ENCODE data around the gene RAI1.

GRCh38 chr17:17819561-17819995 lies 138.3 kb downstream of the RAI1 start:
- TF ChIP-seq, protein P1, sequence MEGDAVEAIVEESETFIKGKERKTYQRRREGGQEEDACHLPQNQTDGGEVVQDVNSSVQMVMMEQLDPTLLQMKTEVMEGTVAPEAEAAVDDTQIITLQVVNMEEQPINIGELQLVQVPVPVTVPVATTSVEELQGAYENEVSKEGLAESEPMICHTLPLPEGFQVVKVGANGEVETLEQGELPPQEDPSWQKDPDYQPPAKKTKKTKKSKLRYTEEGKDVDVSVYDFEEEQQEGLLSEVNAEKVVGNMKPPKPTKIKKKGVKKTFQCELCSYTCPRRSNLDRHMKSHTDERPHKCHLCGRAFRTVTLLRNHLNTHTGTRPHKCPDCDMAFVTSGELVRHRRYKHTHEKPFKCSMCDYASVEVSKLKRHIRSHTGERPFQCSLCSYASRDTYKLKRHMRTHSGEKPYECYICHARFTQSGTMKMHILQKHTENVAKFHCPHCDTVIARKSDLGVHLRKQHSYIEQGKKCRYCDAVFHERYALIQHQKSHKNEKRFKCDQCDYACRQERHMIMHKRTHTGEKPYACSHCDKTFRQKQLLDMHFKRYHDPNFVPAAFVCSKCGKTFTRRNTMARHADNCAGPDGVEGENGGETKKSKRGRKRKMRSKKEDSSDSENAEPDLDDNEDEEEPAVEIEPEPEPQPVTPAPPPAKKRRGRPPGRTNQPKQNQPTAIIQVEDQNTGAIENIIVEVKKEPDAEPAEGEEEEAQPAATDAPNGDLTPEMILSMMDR (conservative IDR thresholded peaks at IDR 0.05; ENCODE audit: low read length) = no peak
- TF ChIP-seq EZH2phosphoT487 (IDR thresholded peaks at IDR 0.05; ENCODE audit: borderline replicate concordance, low read depth, low read length) = no peak

Data from OCI-LY7 (cell line).